ENCODE data around the gene SFMBT1.

DNA sequence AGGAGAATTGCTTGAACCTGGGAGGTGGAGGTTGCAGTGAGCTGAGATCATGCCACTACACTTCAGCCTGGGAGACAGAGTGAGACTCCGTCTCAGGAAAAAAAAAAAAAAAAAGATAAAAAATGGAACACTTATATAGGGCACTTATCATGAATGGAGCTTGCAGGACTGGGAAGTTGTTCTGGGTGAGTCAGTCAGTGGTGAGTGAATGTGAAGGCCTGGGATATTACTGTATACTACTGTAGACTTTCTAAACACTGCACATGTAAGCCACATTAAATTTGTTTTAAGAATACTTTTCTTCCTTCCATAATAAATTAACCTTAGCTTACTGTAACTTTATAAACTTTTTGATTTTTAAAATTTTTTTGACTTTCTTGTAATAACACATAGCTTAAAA is 59.8 kb downstream of the SFMBT1 start:
- TF ChIP-seq, protein P1, sequence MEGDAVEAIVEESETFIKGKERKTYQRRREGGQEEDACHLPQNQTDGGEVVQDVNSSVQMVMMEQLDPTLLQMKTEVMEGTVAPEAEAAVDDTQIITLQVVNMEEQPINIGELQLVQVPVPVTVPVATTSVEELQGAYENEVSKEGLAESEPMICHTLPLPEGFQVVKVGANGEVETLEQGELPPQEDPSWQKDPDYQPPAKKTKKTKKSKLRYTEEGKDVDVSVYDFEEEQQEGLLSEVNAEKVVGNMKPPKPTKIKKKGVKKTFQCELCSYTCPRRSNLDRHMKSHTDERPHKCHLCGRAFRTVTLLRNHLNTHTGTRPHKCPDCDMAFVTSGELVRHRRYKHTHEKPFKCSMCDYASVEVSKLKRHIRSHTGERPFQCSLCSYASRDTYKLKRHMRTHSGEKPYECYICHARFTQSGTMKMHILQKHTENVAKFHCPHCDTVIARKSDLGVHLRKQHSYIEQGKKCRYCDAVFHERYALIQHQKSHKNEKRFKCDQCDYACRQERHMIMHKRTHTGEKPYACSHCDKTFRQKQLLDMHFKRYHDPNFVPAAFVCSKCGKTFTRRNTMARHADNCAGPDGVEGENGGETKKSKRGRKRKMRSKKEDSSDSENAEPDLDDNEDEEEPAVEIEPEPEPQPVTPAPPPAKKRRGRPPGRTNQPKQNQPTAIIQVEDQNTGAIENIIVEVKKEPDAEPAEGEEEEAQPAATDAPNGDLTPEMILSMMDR (IDR thresholded peaks at IDR 0.05; ENCODE audit: poor library complexity), result no peak
- no peak for TF ChIP-seq EZH2 (IDR thresholded peaks at IDR 0.05; ENCODE audit: borderline replicate concordance)

Data from hepatocyte (in vitro differentiated cells).